HepG2 (cell line): Measurements from ENCODE around the gene ABI3. TPM values are rescaled to one million over a fixed set of nuclear protein-coding genes. Genes with fewer than 3 reads are reported as not detected.

Experiments
- ATAC-seq: fragments of 200-7000 bp; cut with Tn5 transposase; 3 replicates; pipeline ENCODE4 v1.9.1; 2020; ENCODE audit warnings: mild to moderate bottlenecking, moderate library complexity
- BruUV-seq: library from RNA; stranded (reverse); fragments of 400-500 nt; replicated peaks from 2 replicates; lab custom pipeline; 2021; lab: Mats Ljungman, UMichigan
- CTCF ChIA-PET: fragments of 300-600 bp; formaldehyde crosslinking; extraction: SDS; loops from one replicate; lab custom pipeline; 2021; ENCODE audit warnings: low total read pairs, inconsistent platforms, low intra/inter-chr PET ratio; lab: Yijun Ruan, JAX
- POLR2A ChIA-PET: fragments of 350-600 bp; sonication (Branson Sonifier 250); formaldehyde crosslinking; loops from one replicate; lab custom pipeline; 2020; ENCODE audit warnings: antibody characterized with exemption, inconsistent platforms; lab: Yijun Ruan, JAX
- DNase-seq: peaks from one replicate; pipeline ENCODE4 v3.0.0-alpha.2; 2015; ENCODE audit warnings: low spot score
- FAIRE-seq: peaks from 3 replicates; lab custom pipeline; 2011; peaks lifted over from hg19 to GRCh38; lab: Jason Lieb, UNC
- H2AFZ ChIP-seq: one replicate; pipeline ENCODE4 v1.6.1; 2011; ENCODE audit warnings: low read length, inconsistent platforms
- H3K27ac ChIP-seq: fragments of 300-600 bp; 3 replicates; pipeline ENCODE4 v1.8.0; 2011; ENCODE audit warnings: mixed run types, mild to moderate bottlenecking, mixed read lengths, low read length, inconsistent platforms; ENCODE audit not compliant: insufficient read depth; ENCODE audit errors: extremely low read length
- H3K27me3 ChIP-seq, 2 experiments: fragments of 200-600 bp in 1 of 2; 2 replicates in 1 of 2; 3 replicates in 1 of 2; pipeline versions ENCODE4 v1.6.0 to v1.8.0; 2011; ENCODE audit warnings: low read length in 2 of 2, mild to moderate bottlenecking in 2 of 2, moderate library complexity in 2 of 2, inconsistent platforms in 1 of 2; ENCODE audit not compliant: insufficient read depth in 2 of 2, control insufficient read depth in 1 of 2
- H3K36me3 ChIP-seq, 2 experiments: fragments of 200-600 bp in 1 of 2; replicated peaks in 1 of 2; 2 replicates in 1 of 2; 3 replicates in 1 of 2; pipeline versions ENCODE4 v1.5.1 to v1.8.0; 2011; ENCODE audit warnings: low read length in 2 of 2, inconsistent platforms in 1 of 2; ENCODE audit not compliant: insufficient read depth in 2 of 2, control insufficient read depth in 1 of 2
- H3K4me1 ChIP-seq: 2 replicates; pipeline ENCODE4 v1.5.1; 2012; ENCODE audit warnings: low read length, inconsistent platforms; ENCODE audit not compliant: insufficient read depth
- H3K4me2 ChIP-seq: 2 replicates; pipeline ENCODE4 v1.6.0; 2011; ENCODE audit warnings: low read depth, low read length, inconsistent platforms
- H3K4me3 ChIP-seq, 3 experiments: fragments of 200-600 bp in 1 of 3; sonication (generic), shearing (Covaris generic) in 1 of 3; replicated peaks in 1 of 3; 2 replicates each; pipeline ENCODE4 v1.5.1; 2011 to 2016; ENCODE audit warnings: low read length in 3 of 3, inconsistent platforms in 2 of 3, low read depth in 2 of 3, mild to moderate bottlenecking in 2 of 3, control low read depth in 1 of 3, mixed read lengths in 1 of 3; ENCODE audit not compliant: insufficient read depth in 1 of 3
- H3K79me2 ChIP-seq: one replicate; pipeline ENCODE4 v1.6.1; 2011; ENCODE audit warnings: low read length, inconsistent platforms; ENCODE audit not compliant: insufficient read depth
- H3K9ac ChIP-seq: 2 replicates; pipeline ENCODE4 v1.6.0; 2011; ENCODE audit warnings: mild to moderate bottlenecking, low read depth, low read length, inconsistent platforms; ENCODE audit not compliant: insufficient read depth
- H3K9me3 ChIP-seq: 2 replicates; pipeline ENCODE4 v1.5.1; 2012; ENCODE audit warnings: mild to moderate bottlenecking, low read length
- H4K20me1 ChIP-seq: 2 replicates; pipeline ENCODE4 v1.6.0; 2011; ENCODE audit warnings: inconsistent platforms, mild to moderate bottlenecking, low read length, moderate library complexity; ENCODE audit not compliant: insufficient read depth
- AGO1 ChIP-seq: fragments of 200-400 bp; formaldehyde crosslinking; IDR thresholded peaks from 2 replicates; pipeline ENCODE4 v1.6.1; 2017; ENCODE audit warnings: mild to moderate bottlenecking, low read depth, low read length, moderate library complexity; ENCODE audit not compliant: poor library complexity, severe bottlenecking
- DMTF1 ChIP-seq: sonication (generic); formaldehyde crosslinking; IDR thresholded peaks from 2 replicates; pipeline ENCODE4 v1.4.0; 2020; ENCODE audit warnings: mild to moderate bottlenecking, missing genetic modification reagents
- DPF2 ChIP-seq: sonication (generic); formaldehyde crosslinking; IDR thresholded peaks from 2 replicates; pipeline ENCODE4 v1.4.0; 2020; ENCODE audit warnings: mild to moderate bottlenecking, low read depth, missing genetic modification reagents, borderline replicate concordance
- HBP1 ChIP-seq: IDR thresholded peaks from 2 replicates; pipeline ENCODE4 v1.6.1; 2016; ENCODE audit warnings: low read depth, control low read depth
- KDM1A ChIP-seq: IDR thresholded peaks from 2 replicates; pipeline ENCODE4 v1.6.1; 2016; ENCODE audit warnings: missing compliant biosample characterization
- PBX3 ChIP-seq: sonication (generic); formaldehyde crosslinking; IDR thresholded peaks from 2 replicates; pipeline ENCODE4 v1.8.1; 2023; ENCODE audit warnings: missing genetic modification reagents, inconsistent platforms, borderline replicate concordance
- RCOR2 ChIP-seq: IDR thresholded peaks from 2 replicates; pipeline ENCODE4 v1.6.1; 2016; ENCODE audit warnings: missing biosample characterization, missing genetic modification reagents
- REPIN1 ChIP-seq: sonication (generic); formaldehyde crosslinking; IDR thresholded peaks from 2 replicates; pipeline ENCODE4 v1.8.0; 2022; ENCODE audit warnings: missing genetic modification reagents, low read depth, mild to moderate bottlenecking, borderline replicate concordance
- SALL2 ChIP-seq: sonication (generic); formaldehyde crosslinking; IDR thresholded peaks from 2 replicates; pipeline ENCODE4 v1.8.1; 2023; ENCODE audit warnings: mild to moderate bottlenecking, missing genetic modification reagents, inconsistent platforms
- SP140L ChIP-seq: sonication (generic); formaldehyde crosslinking; IDR thresholded peaks from 2 replicates; pipeline ENCODE4 v1.4.0; 2020; ENCODE audit warnings: missing genetic modification reagents, borderline replicate concordance
- TFDP1 ChIP-seq: IDR thresholded peaks from 2 replicates; pipeline ENCODE4 v1.6.1; 2016; ENCODE audit warnings: missing compliant biosample characterization, missing genetic modification reagents, borderline replicate concordance
- ZNF629 ChIP-seq: sonication (generic); formaldehyde crosslinking; conservative IDR thresholded peaks from 2 replicates; pipeline ENCODE4 v1.5.0; 2020; ENCODE audit warnings: missing genetic modification reagents
- WGBS: methylation state at CpG from one replicate; pipeline ENCODE4 v1.1.6; 2017; ENCODE audit warnings: low lambda C conversion rate; 5-methylcytosine and 5-hydroxymethylcytosine counted together
- in situ Hi-C: cut with HindIII; loops from 2 replicates; pipeline ENCODE4 v1.10.0; 2017; ENCODE audit warnings: low pct_unique_long_range_greater_than_20kb; ENCODE audit not compliant: extremely low pct_ligation_motif_present
- intact Hi-C: fragments of 100-400 bp; cut with micrococcal nuclease; formaldehyde crosslinking; loops from one replicate; pipeline ENCODE4 v1.10.0; 2022; ENCODE audit not compliant: unreplicated experiment
- polyA plus RNA-seq, 8 experiments: library from polyadenylated mRNA; depleted of rRNA in 3 of 8; stranded (reverse) in 7 of 8; unstranded in 1 of 8; fragments of >200 nt; fragmentation: Illumina TruSeq in 4 of 8; extraction: Trizol in 4 of 8; gene quantifications; 2 replicates each; pipeline versions ENCODE4 v1.2.1 to v1.2.3, GENCODE V29; 2011 to 2016; ENCODE audit warnings: low read depth in 4 of 8, missing spikeins in 1 of 8, mixed read lengths in 1 of 8; ENCODE audit not compliant: insufficient read depth in 1 of 8
- total RNA-seq, 5 experiments: library from RNA; depleted of rRNA; stranded (reverse); fragments of >200 nt; fragmentation: Illumina TruSeq; extraction: Trizol; gene quantifications; 2 replicates each; pipeline ENCODE4 v1.2.3, GENCODE V29; 2016; ENCODE audit warnings: low read depth in 1 of 5
- TF ChIP-seq, protein P1 (sequence below): sonication (generic); formaldehyde crosslinking; IDR thresholded peaks from 2 replicates; pipeline ENCODE4 v1.4.0; 2020; ENCODE audit warnings: mild to moderate bottlenecking, missing genetic modification reagents

The ABI3 gene
- total and polyA plus RNA-seq, 2 of the 13 experiments (the other 11 are each of a cell fraction or from before 2014, with no cell fraction given), result not detected

- BruUV-seq, result no TSS peak
- TF ChIP-seq SALL2 (CRISPR knock-in tag), result 0 out of 2 replicates have a peak, but pooled peaks have one; percentile 40
- peak; percentile 57 for TF ChIP-seq AGO1
- 0 out of 2 replicates have a peak, but pooled peaks have one; percentile 28 for TF ChIP-seq PBX3
- TF ChIP-seq, protein P1, sequence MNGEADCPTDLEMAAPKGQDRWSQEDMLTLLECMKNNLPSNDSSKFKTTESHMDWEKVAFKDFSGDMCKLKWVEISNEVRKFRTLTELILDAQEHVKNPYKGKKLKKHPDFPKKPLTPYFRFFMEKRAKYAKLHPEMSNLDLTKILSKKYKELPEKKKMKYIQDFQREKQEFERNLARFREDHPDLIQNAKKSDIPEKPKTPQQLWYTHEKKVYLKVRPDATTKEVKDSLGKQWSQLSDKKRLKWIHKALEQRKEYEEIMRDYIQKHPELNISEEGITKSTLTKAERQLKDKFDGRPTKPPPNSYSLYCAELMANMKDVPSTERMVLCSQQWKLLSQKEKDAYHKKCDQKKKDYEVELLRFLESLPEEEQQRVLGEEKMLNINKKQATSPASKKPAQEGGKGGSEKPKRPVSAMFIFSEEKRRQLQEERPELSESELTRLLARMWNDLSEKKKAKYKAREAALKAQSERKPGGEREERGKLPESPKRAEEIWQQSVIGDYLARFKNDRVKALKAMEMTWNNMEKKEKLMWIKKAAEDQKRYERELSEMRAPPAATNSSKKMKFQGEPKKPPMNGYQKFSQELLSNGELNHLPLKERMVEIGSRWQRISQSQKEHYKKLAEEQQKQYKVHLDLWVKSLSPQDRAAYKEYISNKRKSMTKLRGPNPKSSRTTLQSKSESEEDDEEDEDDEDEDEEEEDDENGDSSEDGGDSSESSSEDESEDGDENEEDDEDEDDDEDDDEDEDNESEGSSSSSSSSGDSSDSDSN (CRISPR knock-in tag), result peak; percentile 71; the same call in 1 of the 2 replicates
- TF ChIP-seq HBP1 (CRISPR knock-in tag), result 0 out of 2 replicates have a peak, but pooled peaks have one; percentile 41
- TF ChIP-seq REPIN1 (CRISPR knock-in tag), result 0 out of 2 replicates have a peak, but pooled peaks have one; percentile 7
- TF ChIP-seq DMTF1 (CRISPR knock-in tag), result no peak
- peak; percentile 94; the same call in 1 of the 2 replicates for TF ChIP-seq KDM1A (CRISPR knock-in tag)
- 0 out of 2 replicates have a peak, but pooled peaks have one; percentile 20 for TF ChIP-seq DPF2 (CRISPR knock-in tag)
- no peak for TF ChIP-seq SP140L
- TF ChIP-seq RCOR2, result peak; percentile 17; the same call in 1 of the 2 replicates
- peak; percentile 27; the same call in 1 of the 2 replicates for TF ChIP-seq TFDP1 (CRISPR knock-in tag)
- peak; percentile 98 for TF ChIP-seq ZNF629 (CRISPR knock-in tag)
These were observed 49.7 kb downstream of the ABI3 start for GRCh38 chr17:49260011-49260816.

More at GRCh38 chr17:49260011-49260816, 49.7 kb downstream of the ABI3 start:
- FAIRE-seq (peak; percentile 36), DNase-seq (peak; percentile 35), ATAC-seq (peak; percentile 87)
- H3K79me2 ChIP-seq, result no peaks in the 10 kb centered on the region
- intact Hi-C loops (no loop called here), in situ Hi-C loops (no loop called here)
- peak overlapping the region; percentile 46 to 76 (median 55) for H3K4me3 ChIP-seq
- POLR2A ChIA-PET, result no interaction called here
- peak overlapping the region; percentile 51 for H3K9ac ChIP-seq
- peak overlapping the region; percentile 35 for H2AFZ ChIP-seq
- H3K4me1 ChIP-seq, result peaks cover 13% of the 10 kb centered on the region
- no peak overlapping the region for H3K27ac ChIP-seq
- under 1% methylated on average over 27 of the region's 77 CpGs for WGBS
- no peaks in the 10 kb centered on the region for H3K9me3 ChIP-seq
- peak overlapping the region; percentile 99 for H3K4me2 ChIP-seq
- H4K20me1 ChIP-seq, result no peaks in the 10 kb centered on the region
- H3K27me3 ChIP-seq, result peaks cover 2 to 25% of the 10 kb centered on the region in 2 experiments; a peak in 4 of 5 replicates
- CTCF ChIA-PET, result no interaction called here
- H3K36me3 ChIP-seq, result no peaks in the 10 kb centered on the region
